ENCODE results near the gene ULK4.

DNA sequence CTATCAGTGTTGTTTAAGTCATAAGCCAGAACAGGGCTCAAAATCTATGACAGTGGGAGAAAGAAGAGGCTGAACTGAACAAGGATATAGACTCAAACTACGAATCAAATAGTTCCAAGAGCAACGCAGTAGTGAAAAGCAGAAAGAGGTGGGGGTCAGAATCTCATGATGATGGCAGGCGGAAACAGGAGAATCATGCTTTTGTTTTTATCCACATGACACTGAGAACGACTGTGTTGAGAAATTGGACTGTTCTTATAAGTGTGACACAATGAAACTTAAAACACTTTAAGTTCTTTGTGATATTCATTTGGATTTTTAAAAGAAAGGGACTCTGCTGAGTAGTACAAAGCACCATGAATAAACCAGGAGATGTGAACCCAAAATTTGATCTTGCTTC lies 309.4 kb downstream of the ULK4 start:
- TF ChIP-seq POLR2A (IDR thresholded peaks at IDR 0.05): no peak
- TF ChIP-seq, protein P1, sequence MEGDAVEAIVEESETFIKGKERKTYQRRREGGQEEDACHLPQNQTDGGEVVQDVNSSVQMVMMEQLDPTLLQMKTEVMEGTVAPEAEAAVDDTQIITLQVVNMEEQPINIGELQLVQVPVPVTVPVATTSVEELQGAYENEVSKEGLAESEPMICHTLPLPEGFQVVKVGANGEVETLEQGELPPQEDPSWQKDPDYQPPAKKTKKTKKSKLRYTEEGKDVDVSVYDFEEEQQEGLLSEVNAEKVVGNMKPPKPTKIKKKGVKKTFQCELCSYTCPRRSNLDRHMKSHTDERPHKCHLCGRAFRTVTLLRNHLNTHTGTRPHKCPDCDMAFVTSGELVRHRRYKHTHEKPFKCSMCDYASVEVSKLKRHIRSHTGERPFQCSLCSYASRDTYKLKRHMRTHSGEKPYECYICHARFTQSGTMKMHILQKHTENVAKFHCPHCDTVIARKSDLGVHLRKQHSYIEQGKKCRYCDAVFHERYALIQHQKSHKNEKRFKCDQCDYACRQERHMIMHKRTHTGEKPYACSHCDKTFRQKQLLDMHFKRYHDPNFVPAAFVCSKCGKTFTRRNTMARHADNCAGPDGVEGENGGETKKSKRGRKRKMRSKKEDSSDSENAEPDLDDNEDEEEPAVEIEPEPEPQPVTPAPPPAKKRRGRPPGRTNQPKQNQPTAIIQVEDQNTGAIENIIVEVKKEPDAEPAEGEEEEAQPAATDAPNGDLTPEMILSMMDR (IDR thresholded peaks at IDR 0.05): no peak

All from lower leg skin (tissue), 3 donors.